Esophagus squamous epithelium (tissue), 5 donors: Measurements from ENCODE around the gene BMP10. TPM values are rescaled to one million over a fixed set of nuclear protein-coding genes. Genes with fewer than 3 reads are reported as not detected.

Source experiments
- DNase-seq: peaks from one replicate; lab custom pipeline; 2025; lab: John Stamatoyannopoulos, UW
- H3K27ac ChIP-seq, 4 donors: fragments of 200-600 bp; sonication (generic); one replicate each; pipeline ENCODE4 v1.5.1; 2016 to 2019; ENCODE audit warnings: mild to moderate bottlenecking in 1 of 4
- H3K27me3 ChIP-seq, 4 donors: fragments of 200-600 bp; sonication (generic); 1 replicate in 3 of 4; 2 replicates in 1 of 4; pipeline versions ENCODE4 v1.5.1 to v1.6.0; 2017 to 2021; ENCODE audit warnings: antibody characterized with exemption in 1 of 4
- H3K36me3 ChIP-seq, 3 donors: fragments of 200-600 bp; sonication (generic); one replicate each; pipeline ENCODE4 v1.5.1; 2016 to 2019
- H3K4me1 ChIP-seq, 3 donors: fragments of 200-600 bp; sonication (generic); one replicate each; pipeline ENCODE4 v1.5.1; 2017 to 2019
- H3K4me3 ChIP-seq, 4 donors: fragments of 200-600 bp; sonication (generic); 1 replicate in 3 of 4; 2 replicates in 1 of 4; pipeline ENCODE4 v1.5.1; 2016 to 2019; ENCODE audit warnings: mild to moderate bottlenecking in 2 of 4, moderate library complexity in 1 of 4
- H3K9me3 ChIP-seq, 3 donors: fragments of 200-600 bp; sonication (generic); one replicate each; pipeline ENCODE4 v1.5.1; 2016 to 2019
- CTCF ChIP-seq, 6 experiments: fragments of 450-650 bp in 4 of 6; fragments of 200-600 bp in 2 of 6; sonication (generic) in 2 of 6; IDR thresholded peaks; one replicate each; pipeline ENCODE4 v1.5.1; 2016 to 2019; ENCODE audit warnings: antibody characterized with exemption in 6 of 6, mild to moderate bottlenecking in 4 of 6, moderate library complexity in 4 of 6
- POLR2A ChIP-seq, 4 donors: fragments of 450-650 bp; IDR thresholded peaks; one replicate each; pipeline ENCODE4 v1.6.1; 2017; ENCODE audit warnings: antibody characterized with exemption in 4 of 4, mild to moderate bottlenecking in 4 of 4, moderate library complexity in 3 of 4
- WGBS, 2 donors: methylation state at CpG; one replicate each; pipeline ENCODE4 v1.1.5; 2018; 5-methylcytosine and 5-hydroxymethylcytosine counted together
- intact Hi-C: fragments of 100-400 bp; cut with DNase I; formaldehyde crosslinking; loops from one replicate; pipeline ENCODE4 v1.15.0; 2022
- total RNA-seq, 4 donors: library from RNA; depleted of rRNA; stranded (reverse); fragments of >200 nt; gene quantifications; one replicate each; pipeline ENCODE4 v1.1.0, GENCODE V29; 2016
- donor health status: DM: yes; HTN: yes; CAD: no.

Gene BMP10
- total RNA-seq, 4 donors from 2014 or later, result not detected

- Histone ChIP-seq H3K9me3 (no peaks in the 10 kb centered on the region), H3K36me3 (no peaks in the 10 kb centered on the region), H3K27me3 (no peaks in the 10 kb centered on the region), H3K27ac (peak overlapping the region in 3 of 4 donors; percentile 81 to 92 (median 84)), H3K4me3 (no peak overlapping the region), H3K4me1 (peaks cover 21 to 50% (median 37%) of the 10 kb centered on the region in 3 donors)
- intact Hi-C loops, result loop anchor here (10.0 kb wide), 1 partner anchor 58 kb away; no protein-coding TSS in a partner anchor
- DNase-seq, result no peak
- TF ChIP-seq POLR2A (IDR thresholded peaks at IDR 0.05) (no peak), CTCF (IDR thresholded peaks at IDR 0.05) (no peak)
- WGBS, 2 donors, result 100% methylated on average over 2 of the region's 2 CpGs
Observed at GRCh38 chr2:68833162-68833561, 38.0 kb downstream of the BMP10 start.

- intact Hi-C loops, result loop anchor here (10.0 kb wide), 1 partner anchor 58 kb away; no protein-coding TSS in a partner anchor
- 46 to 56% methylated on average over 6 to 8 of the region's 8 CpGs for WGBS, 2 donors
- TF ChIP-seq CTCF (IDR thresholded peaks at IDR 0.05) (no peak), POLR2A (IDR thresholded peaks at IDR 0.05) (peak in 1 of 4 donors; percentile 35)
- Histone ChIP-seq H3K27ac (peak overlapping the region; percentile 67 to 92 (median 82)), H3K4me3 (peak overlapping the region in 1 of 4 donors; percentile 5), H3K36me3 (no peaks in the 10 kb centered on the region), H3K4me1 (peaks cover 21 to 54% (median 39%) of the 10 kb centered on the region in 3 donors), H3K27me3 (no peaks in the 10 kb centered on the region), H3K9me3 (no peaks in the 10 kb centered on the region)
- no peak for DNase-seq
Observed at GRCh38 chr2:68832233-68832869, 38.8 kb downstream of the BMP10 start.

- TF ChIP-seq POLR2A (IDR thresholded peaks at IDR 0.05) (no peak), CTCF (IDR thresholded peaks at IDR 0.05) (no peak)
- Histone ChIP-seq H3K27ac (peak overlapping the region; percentile 67 to 92 (median 82)), H3K36me3 (no peaks in the 10 kb centered on the region), H3K27me3 (no peaks in the 10 kb centered on the region), H3K4me3 (peak overlapping the region in 1 of 4 donors; percentile 5), H3K4me1 (peaks cover 21 to 54% (median 39%) of the 10 kb centered on the region in 3 donors), H3K9me3 (no peaks in the 10 kb centered on the region)
- DNase-seq, result no peak
- intact Hi-C loops, result loop anchor here (10.0 kb wide), 1 partner anchor 57 kb away; no protein-coding TSS in a partner anchor
- WGBS, 2 donors, result 49 to 50% methylated on average over 3 of the region's 3 CpGs
Observed at GRCh38 chr2:68831686-68832232, 39.4 kb downstream of the BMP10 start.

GRCh38 chr2:68829749-68830148, 41.4 kb downstream of the BMP10 start:
- H3K27me3 ChIP-seq, result no peaks in the 10 kb centered on the region
- peak overlapping the region in 1 of 4 donors; percentile 29 for H3K4me3 ChIP-seq
- no peak for DNase-seq
- WGBS, 2 donors, result 51 to 62% methylated on average over 2 of the region's 2 CpGs
- TF ChIP-seq POLR2A (IDR thresholded peaks at IDR 0.05) (no peak), CTCF (IDR thresholded peaks at IDR 0.05) (no peak)
- peaks cover 21 to 57% (median 39%) of the 10 kb centered on the region in 3 donors for H3K4me1 ChIP-seq
- intact Hi-C loops, result loop anchor here (10.0 kb wide), 1 partner anchor 55 kb away; no protein-coding TSS in a partner anchor
- no peaks in the 10 kb centered on the region for H3K9me3 ChIP-seq
- no peaks in the 10 kb centered on the region for H3K36me3 ChIP-seq
- peak overlapping the region; percentile 47 to 88 (median 82) for H3K27ac ChIP-seq
